Prostate gland (tissue), 2 donors: Measurements from ENCODE around the gene PLPPR4.

Experiments used
- POLR2A ChIP-seq: fragments of 450-650 bp; IDR thresholded peaks from one replicate; pipeline ENCODE4 v1.6.1; 2016; ENCODE audit warnings: antibody characterized with exemption, mild to moderate bottlenecking
- POLR2AphosphoS5 ChIP-seq: sonication (generic); formaldehyde crosslinking; IDR thresholded peaks from one replicate; pipeline ENCODE4 v1.6.1; 2017; ENCODE audit warnings: antibody characterized with exemption
- TF ChIP-seq, protein P1 (sequence below), 4 experiments: fragments of 200-600 bp in 2 of 4; fragments of 450-650 bp in 2 of 4; sonication (generic) in 2 of 4; IDR thresholded peaks; 1 replicate in 3 of 4; 2 replicates in 1 of 4; pipeline ENCODE4 v1.5.1; 2016 to 2019; ENCODE audit warnings: antibody characterized with exemption in 4 of 4, mild to moderate bottlenecking in 2 of 4, moderate library complexity in 2 of 4

DNA sequence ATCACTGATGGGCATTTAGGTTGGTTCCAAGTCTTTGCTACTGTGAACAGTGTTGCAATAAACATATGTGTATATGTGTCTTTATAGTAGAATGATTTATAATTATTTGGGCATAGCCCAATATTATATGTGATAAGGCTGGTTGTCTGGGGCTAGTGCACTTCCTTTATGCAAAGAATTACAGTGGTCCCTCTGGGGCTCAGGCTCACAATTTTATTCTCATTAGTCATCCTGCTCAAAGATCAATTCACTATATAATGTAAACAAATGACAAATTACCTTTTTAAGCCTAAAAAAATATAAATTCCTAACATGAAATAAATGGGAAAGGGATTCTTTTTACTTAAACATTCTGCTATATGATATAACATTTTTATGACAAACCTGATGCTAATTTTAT lies 5.0 kb downstream of the PLPPR4 start:
- no peak for TF ChIP-seq POLR2AphosphoS5
- TF ChIP-seq, protein P1, sequence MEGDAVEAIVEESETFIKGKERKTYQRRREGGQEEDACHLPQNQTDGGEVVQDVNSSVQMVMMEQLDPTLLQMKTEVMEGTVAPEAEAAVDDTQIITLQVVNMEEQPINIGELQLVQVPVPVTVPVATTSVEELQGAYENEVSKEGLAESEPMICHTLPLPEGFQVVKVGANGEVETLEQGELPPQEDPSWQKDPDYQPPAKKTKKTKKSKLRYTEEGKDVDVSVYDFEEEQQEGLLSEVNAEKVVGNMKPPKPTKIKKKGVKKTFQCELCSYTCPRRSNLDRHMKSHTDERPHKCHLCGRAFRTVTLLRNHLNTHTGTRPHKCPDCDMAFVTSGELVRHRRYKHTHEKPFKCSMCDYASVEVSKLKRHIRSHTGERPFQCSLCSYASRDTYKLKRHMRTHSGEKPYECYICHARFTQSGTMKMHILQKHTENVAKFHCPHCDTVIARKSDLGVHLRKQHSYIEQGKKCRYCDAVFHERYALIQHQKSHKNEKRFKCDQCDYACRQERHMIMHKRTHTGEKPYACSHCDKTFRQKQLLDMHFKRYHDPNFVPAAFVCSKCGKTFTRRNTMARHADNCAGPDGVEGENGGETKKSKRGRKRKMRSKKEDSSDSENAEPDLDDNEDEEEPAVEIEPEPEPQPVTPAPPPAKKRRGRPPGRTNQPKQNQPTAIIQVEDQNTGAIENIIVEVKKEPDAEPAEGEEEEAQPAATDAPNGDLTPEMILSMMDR (IDR thresholded peaks at IDR 0.05), result no peak
- TF ChIP-seq POLR2A, result no peak
